Hypothalamus (tissue), 51 donors: Measurements from ENCODE around the gene PHC3.

ENCODE experiments used
- DNase-seq, 51 donors: peaks; one replicate each; lab custom pipeline; 2025; lab: John Stamatoyannopoulos, UW

PHC3 gene

GRCh38 chr3:170189398-170190256 is 8.1 kb upstream of the PHC3 start:
- DNase-seq = peak in 3 of 51 donors; percentile 2 to 45 (median 28)

GRCh38 chr3:170180079-170180907 is 1.2 kb downstream of the PHC3 start:
- DNase-seq = no peak

- no peak for DNase-seq
Observed at GRCh38 chr3:170179432-170179831, 2.1 kb downstream of the PHC3 start.

DNA sequence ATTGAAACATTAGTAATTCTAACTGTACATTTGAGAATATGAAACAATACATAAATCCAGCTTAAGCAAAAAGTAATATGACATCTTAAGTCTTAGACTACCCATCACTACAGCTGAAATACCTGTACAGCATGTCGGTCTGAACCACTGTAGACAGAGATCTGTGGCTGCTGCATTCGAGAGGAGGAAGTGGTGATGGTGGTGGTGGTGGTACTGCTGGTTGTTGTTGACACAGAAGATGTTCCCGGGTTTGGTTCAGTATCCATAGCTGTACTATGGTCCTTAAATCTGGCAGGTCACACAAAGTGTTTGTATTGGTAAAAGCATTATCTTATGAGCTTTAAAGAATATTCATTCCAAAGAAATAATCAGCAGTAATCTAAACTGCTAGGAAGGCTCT is 2.9 kb downstream of the PHC3 start:
- DNase-seq = no peak

DNA sequence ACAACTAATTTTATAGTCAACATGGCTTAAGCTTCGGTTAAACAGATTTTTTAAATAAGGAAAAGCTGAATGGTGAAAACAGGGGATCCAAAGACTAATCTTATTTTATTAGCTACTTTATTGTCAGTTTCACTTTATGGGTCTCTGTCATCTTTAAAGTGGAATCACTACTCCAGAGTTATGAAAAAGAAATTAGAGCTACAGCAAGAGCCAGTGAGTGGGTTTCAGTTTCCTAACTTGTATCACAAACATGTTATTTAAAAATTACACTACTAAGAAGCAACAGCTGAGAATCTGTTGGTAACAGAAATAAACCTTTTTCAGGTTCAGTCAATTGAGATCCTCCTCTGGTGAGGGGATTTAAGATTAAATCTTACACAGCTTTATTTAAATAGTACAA is 10.0 kb downstream of the PHC3 start:
- no peak for DNase-seq

DNA sequence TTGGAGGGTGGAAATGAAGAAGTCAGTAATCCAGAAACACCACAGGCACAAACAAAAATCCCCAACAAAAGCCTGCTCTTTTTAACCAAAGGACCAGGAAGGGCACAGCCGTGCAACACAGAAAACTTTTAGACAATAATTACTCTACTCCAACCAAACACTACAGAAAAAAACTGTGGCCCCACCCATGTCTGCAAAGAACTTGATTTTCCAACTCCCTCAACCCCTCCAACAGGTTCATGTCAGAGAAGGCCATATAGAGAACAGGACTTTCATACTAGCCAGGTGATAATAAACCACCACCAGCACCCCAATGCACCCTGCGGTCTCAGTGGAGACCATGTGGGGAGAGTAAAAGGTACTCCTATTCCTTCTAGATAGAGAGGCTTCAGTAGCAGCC is 16.8 kb downstream of the PHC3 start:
- DNase-seq = no peak

GRCh38 chr3:170163956-170164645 is 17.4 kb downstream of the PHC3 start:
- no peak for DNase-seq

DNA sequence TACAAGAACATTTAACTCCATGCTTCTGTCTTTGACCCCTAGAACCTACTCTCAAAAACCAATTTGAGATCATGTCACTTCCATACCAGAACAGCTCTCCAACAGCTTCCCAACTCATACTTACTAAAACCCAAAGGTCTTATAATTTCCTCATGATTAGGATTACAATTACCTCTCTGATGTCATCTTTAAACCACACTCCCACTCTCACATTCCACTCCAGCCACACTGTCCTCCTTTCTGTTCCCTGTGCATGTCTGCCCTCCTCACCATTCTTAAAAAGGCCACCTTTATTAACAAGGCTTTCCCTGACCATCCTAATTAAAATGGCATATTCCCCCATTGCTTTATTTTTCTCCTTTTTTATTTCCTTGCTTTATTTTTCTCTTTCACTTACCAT is 18.9 kb downstream of the PHC3 start:
- DNase-seq = no peak

- DNase-seq = no peak
Observed at GRCh38 chr3:170162052-170162451, 19.5 kb downstream of the PHC3 start.

- DNase-seq = no peak
Observed at GRCh38 chr3:170159933-170160332, 21.6 kb downstream of the PHC3 start.

DNA sequence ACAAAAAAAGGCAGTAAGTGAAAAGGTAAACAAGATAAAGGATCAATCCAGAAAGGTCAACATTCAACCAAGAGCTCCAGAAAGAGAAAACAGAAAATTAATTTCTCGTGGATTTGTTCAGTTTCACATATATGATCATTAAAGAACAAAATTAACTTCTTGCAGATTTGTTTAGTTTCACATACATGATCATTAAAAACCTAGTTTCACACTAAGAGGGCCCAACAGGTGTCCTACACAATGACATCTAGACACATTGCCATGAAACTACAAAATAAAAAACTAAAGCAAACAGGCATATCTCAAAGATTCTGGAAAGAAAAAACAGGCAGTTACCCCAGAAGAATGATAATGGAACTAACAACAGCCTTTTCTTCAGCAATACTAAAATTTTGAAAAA is 22.1 kb downstream of the PHC3 start:
- DNase-seq = no peak

DNA sequence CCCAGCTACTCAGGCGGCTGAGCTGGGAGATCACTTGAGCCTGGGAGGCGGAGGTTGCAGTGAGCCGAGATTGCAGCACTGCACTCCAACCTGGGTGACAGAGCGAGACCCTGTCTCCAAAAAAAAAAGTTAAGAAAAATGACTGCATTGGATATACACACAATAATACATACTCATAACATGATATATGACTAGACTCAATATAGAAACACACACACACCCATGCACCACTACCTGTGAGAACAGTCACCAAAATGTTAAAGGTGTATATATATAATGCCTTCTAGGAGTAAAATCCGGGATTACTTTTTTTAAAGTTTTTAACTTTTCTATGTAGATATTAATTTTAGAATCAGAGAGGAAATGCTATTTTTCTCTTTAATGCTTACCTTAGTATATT is 25.9 kb downstream of the PHC3 start:
- DNase-seq = no peak

- DNase-seq = no peak
Observed at GRCh38 chr3:170154569-170155143, 26.9 kb downstream of the PHC3 start.

GRCh38 chr3:170154084-170154483 is 27.4 kb downstream of the PHC3 start:
- DNase-seq = no peak

- DNase-seq = no peak
Observed at GRCh38 chr3:170151536-170151935, 30.0 kb downstream of the PHC3 start.

DNA sequence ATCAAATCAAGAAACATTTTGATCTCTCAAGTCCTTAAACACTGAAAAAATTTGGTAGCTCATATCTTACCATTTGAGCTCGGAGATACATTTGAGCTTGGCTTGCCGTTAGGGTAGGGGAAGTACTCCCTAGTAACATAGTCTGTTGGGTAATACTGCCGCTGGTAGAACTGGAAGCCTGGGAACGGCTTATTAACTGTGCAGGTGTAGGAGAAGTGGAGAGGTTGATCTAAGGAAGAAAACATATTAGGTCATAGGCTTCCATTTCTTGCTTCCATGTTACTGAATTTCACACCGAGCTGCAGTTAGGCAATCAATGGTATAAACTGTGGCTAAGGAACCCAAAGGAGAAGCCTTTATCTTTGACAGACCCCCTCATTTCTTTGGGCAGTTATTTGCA is 32.5 kb downstream of the PHC3 start:
- no peak for DNase-seq

DNA sequence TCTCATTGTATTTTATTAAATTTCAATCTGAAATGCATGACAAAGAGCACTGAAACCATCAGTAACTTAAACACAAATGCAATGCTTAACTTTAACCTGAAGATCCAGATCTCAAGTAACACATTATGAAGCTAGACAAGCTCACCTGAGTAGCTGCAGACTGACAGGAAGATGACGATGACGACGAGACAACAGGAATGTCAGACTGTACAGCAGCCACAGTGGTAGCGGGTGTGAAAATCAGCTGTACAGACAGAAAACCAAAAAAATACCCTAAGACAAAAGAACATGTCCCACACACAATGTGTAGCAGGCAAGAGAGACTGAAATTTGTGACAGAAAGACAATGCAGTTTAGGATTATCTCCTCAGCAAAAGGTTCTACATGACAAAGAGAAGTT is 36.3 kb downstream of the PHC3 start:
- DNase-seq = no peak

- DNase-seq = no peak
Observed at GRCh38 chr3:170144437-170144843, 37.1 kb downstream of the PHC3 start.

GRCh38 chr3:170142373-170142772 is 39.2 kb downstream of the PHC3 start:
- DNase-seq = no peak

DNA sequence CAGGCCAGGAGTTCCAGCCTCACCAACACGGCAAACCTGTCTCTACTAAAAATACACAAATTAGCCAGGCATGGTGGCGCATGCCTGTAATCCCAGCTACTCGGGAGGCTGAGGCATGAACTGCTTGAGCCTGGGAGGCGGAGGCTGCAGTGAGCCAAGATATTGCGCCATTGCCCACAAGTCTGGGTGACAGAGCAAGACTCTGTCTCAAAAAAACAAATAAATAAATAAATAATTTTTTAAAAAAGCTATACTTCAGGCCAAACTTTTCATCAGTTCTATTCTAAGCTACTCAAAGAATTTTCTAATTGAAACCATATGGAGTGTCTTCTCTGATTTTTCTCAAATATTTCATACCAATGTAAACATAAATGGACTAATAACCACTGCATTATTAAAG is 43.5 kb downstream of the PHC3 start:
- no peak for DNase-seq

- DNase-seq = no peak
Observed at GRCh38 chr3:170132335-170132734, 49.2 kb downstream of the PHC3 start.
